ENCODE data around the gene MARCOL. TPM values are rescaled to one million over a fixed set of nuclear protein-coding genes. Genes with fewer than 3 reads are reported as not detected.
"Not testable (repeated sequence)": the region's sequence is repeated elsewhere in the genome, so short reads cannot be mapped to it uniquely, and the experiment has no call there.

Gene MARCOL
- total and polyA plus RNA-seq, 9 of the 15 experiments (the other 6 are each of a cell fraction or from before 2014, with no cell fraction given): not detected

GRCh38 chr5:148275129-148275528 is 36.8 kb downstream of the MARCOL start:
- H3K27ac ChIP-seq (ENCODE audit: extremely low read depth, low read depth, low read length); in situ Hi-C loops (cut with MboI); H3K9ac ChIP-seq (ENCODE audit: insufficient read depth in 1 of 2, low read depth in 2 of 2, low read length in 2 of 2); H3K4me3 ChIP-seq; CTCF ChIA-PET (ENCODE audit: low intra/inter-chr PET ratio); H3K27me3 ChIP-seq (ENCODE audit: control insufficient read depth in 2 of 2, insufficient read depth in 2 of 2, low read length in 2 of 2); BruUV-seq (replicated peaks); H3K4me1 ChIP-seq (replicated peaks in 1 of 2; ENCODE audit: control insufficient read depth in 2 of 2, insufficient read depth in 2 of 2, low read length in 2 of 2); H4K20me1 ChIP-seq (replicated peaks; ENCODE audit: control insufficient read depth, insufficient read depth, low read length); intact Hi-C loops (cut with micrococcal nuclease); H3K4me2 ChIP-seq (ENCODE audit: insufficient read depth, low read length); DNase-seq (ENCODE audit: extremely low read depth in 1 of 4, low spot score in 3 of 4); ATAC-seq; H3K9me1 ChIP-seq (ENCODE audit: control insufficient read depth, insufficient read depth, low read length); H3K9me3 ChIP-seq (replicated peaks; ENCODE audit: control insufficient read depth, insufficient read depth, low read depth, low read length); H3K79me2 ChIP-seq (ENCODE audit: control insufficient read depth, insufficient read depth, low read length); POLR2A ChIA-PET; H3K36me3 ChIP-seq (ENCODE audit: control insufficient read depth, insufficient read depth, low read length); FAIRE-seq; H2AFZ ChIP-seq (ENCODE audit: low read depth, low read length): not testable (repeated sequence)
- peak; percentile 88 for TF ChIP-seq ZNF146 (CRISPR knock-in tag; IDR thresholded peaks at IDR 0.05; ENCODE audit: unreplicated experiment)
- WGBS (ENCODE audit: insufficient coverage, low coverage, missing lambda C conversion rate): 15% methylated on average over 2 of the region's 2 CpGs

GRCh38 chr5:148280893-148281292 is 42.6 kb downstream of the MARCOL start:
- CTCF ChIA-PET (ENCODE audit: low intra/inter-chr PET ratio): not testable (repeated sequence)
- 0% methylated on average over 5 of the region's 5 CpGs for WGBS (ENCODE audit: insufficient coverage, low coverage, missing lambda C conversion rate)

GRCh38 chr5:148281336-148281735 is 43.0 kb downstream of the MARCOL start:
- 8% methylated on average over 4 of the region's 4 CpGs for WGBS (ENCODE audit: insufficient coverage, low coverage, missing lambda C conversion rate)
- H3K27ac ChIP-seq (ENCODE audit: extremely low read depth, low read depth, low read length); intact Hi-C loops (cut with micrococcal nuclease); H3K9me3 ChIP-seq (replicated peaks; ENCODE audit: control insufficient read depth, insufficient read depth, low read depth, low read length); H3K36me3 ChIP-seq (ENCODE audit: control insufficient read depth, insufficient read depth, low read length); H3K4me1 ChIP-seq (replicated peaks in 1 of 2; ENCODE audit: control insufficient read depth in 2 of 2, insufficient read depth in 2 of 2, low read length in 2 of 2); DNase-seq (ENCODE audit: extremely low read depth in 1 of 4, low spot score in 3 of 4); ATAC-seq; H3K9ac ChIP-seq (ENCODE audit: insufficient read depth in 1 of 2, low read depth in 2 of 2, low read length in 2 of 2); H3K9me1 ChIP-seq (ENCODE audit: control insufficient read depth, insufficient read depth, low read length); H3K27me3 ChIP-seq (ENCODE audit: control insufficient read depth in 2 of 2, insufficient read depth in 2 of 2, low read length in 2 of 2); FAIRE-seq; in situ Hi-C loops (cut with MboI); H3K4me2 ChIP-seq (ENCODE audit: insufficient read depth, low read length); H3K4me3 ChIP-seq; CTCF ChIA-PET (ENCODE audit: low intra/inter-chr PET ratio); H2AFZ ChIP-seq (ENCODE audit: low read depth, low read length); H3K79me2 ChIP-seq (ENCODE audit: control insufficient read depth, insufficient read depth, low read length); BruUV-seq (replicated peaks); H4K20me1 ChIP-seq (replicated peaks; ENCODE audit: control insufficient read depth, insufficient read depth, low read length): not testable (repeated sequence)
- POLR2A ChIA-PET: interaction anchor here (0.7 to 0.8 kb wide), 2 partner anchors 13 to 65 kb away, joined by 3 read pairs; no protein-coding TSS in a partner anchor

More at GRCh38 chr5:148280893-148281292, 42.6 kb downstream of the MARCOL start:
- H3K79me2 ChIP-seq (ENCODE audit: control insufficient read depth, insufficient read depth, low read length); H3K36me3 ChIP-seq (ENCODE audit: control insufficient read depth, insufficient read depth, low read length); H3K27ac ChIP-seq (ENCODE audit: extremely low read depth, low read depth, low read length); H2AFZ ChIP-seq (ENCODE audit: low read depth, low read length); H3K9me3 ChIP-seq (replicated peaks; ENCODE audit: control insufficient read depth, insufficient read depth, low read depth, low read length); H3K9ac ChIP-seq (ENCODE audit: insufficient read depth in 1 of 2, low read depth in 2 of 2, low read length in 2 of 2); in situ Hi-C loops (cut with MboI); intact Hi-C loops (cut with micrococcal nuclease); BruUV-seq (replicated peaks); ATAC-seq; FAIRE-seq; H3K4me1 ChIP-seq (replicated peaks in 1 of 2; ENCODE audit: control insufficient read depth in 2 of 2, insufficient read depth in 2 of 2, low read length in 2 of 2); H3K4me2 ChIP-seq (ENCODE audit: insufficient read depth, low read length); DNase-seq (ENCODE audit: extremely low read depth in 1 of 4, low spot score in 3 of 4); H4K20me1 ChIP-seq (replicated peaks; ENCODE audit: control insufficient read depth, insufficient read depth, low read length); H3K27me3 ChIP-seq (ENCODE audit: control insufficient read depth in 2 of 2, insufficient read depth in 2 of 2, low read length in 2 of 2); H3K9me1 ChIP-seq (ENCODE audit: control insufficient read depth, insufficient read depth, low read length); H3K4me3 ChIP-seq: not testable (repeated sequence)
- TF ChIP-seq YY1 (IDR thresholded peaks at IDR 0.05; ENCODE audit: borderline replicate concordance in 1 of 3, control insufficient read depth in 1 of 3, extremely low read depth in 1 of 3, insufficient read depth in 3 of 3, insufficient read length in 1 of 3, insufficient replicate concordance in 2 of 3, low read depth in 1 of 3, low read length in 2 of 3): peak in 2 of 3 experiments; percentile 18 to 45
- POLR2A ChIA-PET: interaction anchor here (0.7 to 0.8 kb wide), 3 partner anchors 11 to 65 kb away, joined by 3 read pairs; no protein-coding TSS in a partner anchor
